ENCODE results near the gene AIFM2.

Gene AIFM2

DNA sequence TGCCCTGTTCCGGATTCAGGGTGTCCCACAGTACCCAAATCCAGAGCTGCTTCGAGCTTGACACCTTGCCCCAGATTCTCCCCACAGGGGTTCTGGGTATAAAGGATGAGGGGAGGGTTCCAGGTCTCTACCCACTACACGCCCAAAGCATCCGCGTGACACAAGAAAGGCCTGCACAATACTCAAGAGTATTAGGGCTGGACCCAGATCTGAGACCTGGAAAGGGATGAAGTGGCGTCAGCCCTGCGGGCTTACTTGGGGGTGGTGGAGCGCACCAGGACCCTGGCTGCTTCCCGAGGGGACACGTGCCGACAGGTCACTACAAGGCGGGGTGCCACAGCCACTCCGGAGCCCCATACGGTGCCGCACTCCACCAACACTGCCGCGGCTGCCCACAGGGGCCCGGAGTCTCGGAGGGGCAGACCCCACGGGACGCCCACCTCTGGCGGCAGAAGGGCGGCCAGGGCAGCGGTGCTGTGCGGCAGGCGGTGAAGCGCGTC, 12.6 kb upstream of the AIFM2 start:
- Histone ChIP-seq H3K9me3 (ENCODE audit: control insufficient read depth, insufficient read depth, low read depth, low read length) (no peaks in the 10 kb centered on the region), H3K4me1 (ENCODE audit: control insufficient read depth, insufficient read depth, low read length) (peaks cover 6% of the 10 kb centered on the region; the same call in 1 of the 2 replicates), H3K36me3 (ENCODE audit: control insufficient read depth in 2 of 2, insufficient read depth in 1 of 2, low read length in 2 of 2) (peaks cover 6 to 31% of the 10 kb centered on the region in 2 experiments; a peak in 2 of 3 replicates), H3K27ac (ENCODE audit: extremely low read depth, low read depth, low read length) (peak overlapping the region; percentile 84; the same call in 1 of the 2 replicates), H3K4me3 (ENCODE audit: low read depth, low read length) (peak overlapping the region; percentile 64)
- ChIA-PET CTCF (interaction anchor here (0.6 to 3.8 kb wide), 11 partner anchors 9 to 249 kb away, joined by 3 to 63 read pairs (median 3); partner anchors contain the start of gene SAR1A), POLR2A (interaction anchor here (0.8 to 3.6 kb wide), 9 partner anchors 9 to 260 kb away, joined by 3 to 81 read pairs (median 17); partner anchors contain the start of genes EIF4EBP2, MACROH2A2, PPA1 and SAR1A)
- no peak for TF ChIP-seq KLF7 (tag by site-specific recombination; IDR thresholded peaks at IDR 0.05; ENCODE audit: borderline replicate concordance)
- TF ChIP-seq EGR2 (tag by site-specific recombination; IDR thresholded peaks at IDR 0.05; ENCODE audit: low read depth), result 0 out of 2 replicates have a peak, but pooled peaks have one; percentile 67
- 0 out of 2 replicates have a peak, but pooled peaks have one; percentile 37 for TF ChIP-seq ZNF398 (tag by site-specific recombination; IDR thresholded peaks at IDR 0.05)
- no peak for TF ChIP-seq HOXC10 (CRISPR knock-in tag; IDR thresholded peaks at IDR 0.05)
- TF ChIP-seq ZIC2 (tag by site-specific recombination; IDR thresholded peaks at IDR 0.05), result peak; percentile 98
- peak; percentile 95 for TF ChIP-seq GLIS2 (tag by site-specific recombination; IDR thresholded peaks at IDR 0.05)
- TF ChIP-seq GLIS1 (tag by site-specific recombination; IDR thresholded peaks at IDR 0.05), result peak; percentile 29; the same call in 1 of the 2 replicates

DNA sequence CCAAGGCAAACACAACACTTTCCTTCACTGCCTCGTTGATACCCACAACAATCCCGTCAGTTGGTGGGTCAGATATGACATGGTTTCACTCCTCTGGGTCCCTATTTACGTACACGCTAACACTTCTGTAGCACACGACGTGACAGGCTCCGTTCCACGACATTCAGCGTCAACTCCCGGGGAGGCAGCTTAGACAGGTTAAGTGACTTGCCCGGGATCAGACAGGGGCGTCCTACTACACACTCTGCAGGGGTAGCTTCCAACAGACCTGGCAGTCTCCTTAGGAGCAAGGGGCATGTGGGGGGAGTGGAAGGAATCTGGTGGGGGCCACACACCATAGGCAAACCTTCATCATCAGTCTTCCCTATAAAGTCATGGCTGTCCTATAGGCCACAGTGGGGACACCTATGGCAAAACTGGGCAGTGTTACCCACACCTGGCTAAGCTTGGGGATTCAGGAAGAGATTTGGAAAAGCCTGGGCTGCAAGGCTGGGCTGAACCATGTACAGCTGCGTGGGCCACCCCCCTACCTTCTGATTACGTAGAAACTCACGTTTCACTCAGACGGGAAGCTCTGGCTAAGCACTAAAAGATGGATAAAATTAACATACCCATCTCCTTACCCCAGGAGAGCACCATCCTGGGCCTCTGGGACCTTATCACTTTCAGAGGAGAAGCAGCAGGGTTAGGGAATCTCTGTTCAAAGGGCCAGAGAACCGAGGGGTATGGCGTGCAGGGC, 11.9 kb upstream of the AIFM2 start:
- H3K27ac ChIP-seq (ENCODE audit: extremely low read depth, low read depth, low read length), result no peak overlapping the region
- peaks cover 4 to 27% of the 10 kb centered on the region in 2 experiments; a peak in 2 of 3 replicates for H3K36me3 ChIP-seq (ENCODE audit: control insufficient read depth in 2 of 2, insufficient read depth in 1 of 2, low read length in 2 of 2)
- no peaks in the 10 kb centered on the region for H3K9me3 ChIP-seq (ENCODE audit: control insufficient read depth, insufficient read depth, low read depth, low read length)
- no peak overlapping the region for H3K4me3 ChIP-seq (ENCODE audit: low read depth, low read length)
- H3K4me1 ChIP-seq (ENCODE audit: control insufficient read depth, insufficient read depth, low read length), result peaks cover 6% of the 10 kb centered on the region; the same call in 1 of the 2 replicates
- CTCF ChIA-PET, result interaction anchor here (0.6 to 3.8 kb wide), 13 partner anchors 8 to 345 kb away, joined by 3 to 63 read pairs (median 3); partner anchors contain the start of gene SAR1A
- POLR2A ChIA-PET, result interaction anchor here (0.9 to 3.6 kb wide), 3 partner anchors 25 to 260 kb away, joined by 3 to 81 read pairs (median 18); partner anchors contain the start of genes EIF4EBP2 and SAR1A
- no peak for TF ChIP-seq ZBTB20 (tag by site-specific recombination; IDR thresholded peaks at IDR 0.05)
- peak; percentile 67 for TF ChIP-seq PRDM10 (tag by site-specific recombination; IDR thresholded peaks at IDR 0.05)
- no peak for TF ChIP-seq SALL2 (tag by site-specific recombination; IDR thresholded peaks at IDR 0.05; ENCODE audit: borderline replicate concordance)
- TF ChIP-seq GFI1B (tag by site-specific recombination; IDR thresholded peaks at IDR 0.05), result no peak
- no peak for TF ChIP-seq ZSCAN23 (tag by site-specific recombination; IDR thresholded peaks at IDR 0.05)

- POLR2A ChIA-PET, result interaction anchor here (0.6 kb wide), 1 partner anchor 14 kb away, joined by 3 read pairs; no protein-coding TSS in a partner anchor
- H3K36me3 ChIP-seq (ENCODE audit: control insufficient read depth in 2 of 2, insufficient read depth in 1 of 2, low read length in 2 of 2), result peaks cover 0 to 17% of the 10 kb centered on the region in 2 experiments; a peak in 1 of 3 replicates
- CTCF ChIA-PET, result interaction anchor here (0.9 to 5.2 kb wide), 2 partner anchors 26 to 27 kb away, joined by 4 to 15 read pairs; no protein-coding TSS in a partner anchor
- H3K27ac ChIP-seq (ENCODE audit: extremely low read depth, low read depth, low read length), result no peak overlapping the region
- H3K4me3 ChIP-seq (ENCODE audit: low read depth, low read length), result no peak overlapping the region
- TF ChIP-seq ZEB2 (tag by site-specific recombination; IDR thresholded peaks at IDR 0.05) (no peak), ZNF623 (tag by site-specific recombination; IDR thresholded peaks at IDR 0.05) (no peak), ZNF223 (tag by site-specific recombination; IDR thresholded peaks at IDR 0.05) (no peak), KLF1 (tag by site-specific recombination; IDR thresholded peaks at IDR 0.05) (no peak), ZNF530 (tag by site-specific recombination; IDR thresholded peaks at IDR 0.05; ENCODE audit: low read depth) (no peak)
- TF ChIP-seq, protein P1, sequence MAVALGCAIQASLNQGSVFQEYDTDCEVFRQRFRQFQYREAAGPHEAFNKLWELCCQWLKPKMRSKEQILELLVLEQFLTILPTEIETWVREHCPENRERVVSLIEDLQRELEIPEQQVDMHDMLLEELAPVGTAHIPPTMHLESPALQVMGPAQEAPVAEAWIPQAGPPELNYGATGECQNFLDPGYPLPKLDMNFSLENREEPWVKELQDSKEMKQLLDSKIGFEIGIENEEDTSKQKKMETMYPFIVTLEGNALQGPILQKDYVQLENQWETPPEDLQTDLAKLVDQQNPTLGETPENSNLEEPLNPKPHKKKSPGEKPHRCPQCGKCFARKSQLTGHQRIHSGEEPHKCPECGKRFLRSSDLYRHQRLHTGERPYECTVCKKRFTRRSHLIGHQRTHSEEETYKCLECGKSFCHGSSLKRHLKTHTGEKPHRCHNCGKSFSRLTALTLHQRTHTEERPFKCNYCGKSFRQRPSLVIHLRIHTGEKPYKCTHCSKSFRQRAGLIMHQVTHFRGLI (tag by site-specific recombination; IDR thresholded peaks at IDR 0.05), result no peak
- TF ChIP-seq, protein P2, sequence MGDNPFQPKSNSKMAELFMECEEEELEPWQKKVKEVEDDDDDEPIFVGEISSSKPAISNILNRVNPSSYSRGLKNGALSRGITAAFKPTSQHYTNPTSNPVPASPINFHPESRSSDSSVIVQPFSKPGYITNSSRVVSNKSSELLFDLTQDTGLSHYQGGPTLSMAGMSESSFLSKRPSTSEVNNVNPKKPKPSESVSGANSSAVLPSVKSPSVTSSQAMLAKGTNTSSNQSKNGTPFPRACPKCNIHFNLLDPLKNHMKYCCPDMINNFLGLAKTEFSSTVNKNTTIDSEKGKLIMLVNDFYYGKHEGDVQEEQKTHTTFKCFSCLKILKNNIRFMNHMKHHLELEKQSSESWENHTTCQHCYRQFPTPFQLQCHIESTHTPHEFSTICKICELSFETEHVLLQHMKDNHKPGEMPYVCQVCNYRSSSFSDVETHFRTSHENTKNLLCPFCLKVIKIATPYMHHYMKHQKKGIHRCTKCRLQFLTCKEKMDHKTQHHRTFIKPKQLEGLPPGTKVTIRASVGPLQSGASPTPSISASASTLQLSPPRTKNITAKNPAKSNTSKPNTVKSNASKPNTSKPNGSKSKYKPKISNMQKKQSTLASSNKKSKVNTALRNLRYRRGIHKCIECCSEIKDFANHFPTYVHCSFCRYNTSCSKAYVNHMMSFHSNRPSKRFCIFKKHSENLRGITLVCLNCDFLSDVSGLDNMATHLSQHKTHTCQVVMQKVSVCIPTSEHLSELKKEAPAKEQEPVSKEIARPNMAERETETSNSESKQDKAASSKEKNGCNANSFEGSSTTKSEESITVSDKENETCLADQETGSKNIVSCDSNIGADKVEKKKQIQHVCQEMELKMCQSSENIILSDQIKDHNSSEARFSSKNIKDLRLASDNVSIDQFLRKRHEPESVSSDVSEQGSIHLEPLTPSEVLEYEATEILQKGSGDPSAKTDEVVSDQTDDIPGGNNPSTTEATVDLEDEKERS (tag by site-specific recombination; IDR thresholded peaks at IDR 0.05), result no peak
- H3K4me1 ChIP-seq (ENCODE audit: control insufficient read depth, insufficient read depth, low read length), result peaks cover 6% of the 10 kb centered on the region; the same call in 1 of the 2 replicates
- no peaks in the 10 kb centered on the region for H3K9me3 ChIP-seq (ENCODE audit: control insufficient read depth, insufficient read depth, low read depth, low read length)
Measured at GRCh38 chr10:70142555-70142954, 9.9 kb upstream of the AIFM2 start.
